ENCODE measurements around the gene HELZ2.
A peak's percentile ranks its signal among the peaks of the same experiment; 100 is the strongest.
"Not testable (repeated sequence)": the region's sequence is repeated elsewhere in the genome, so short reads cannot be mapped to it uniquely, and the experiment has no call there.

Gene HELZ2

GRCh38 chr20:63577317-63577894, 3.4 kb upstream of the HELZ2 start:
- no peak overlapping the region for H3K4me3 Mint-ChIP-seq
- peaks cover 9% of the 10 kb centered on the region for H3K27me3 Mint-ChIP-seq
- ATAC-seq: no peak
- H3K36me3 Mint-ChIP-seq (ENCODE audit: low read depth): no peaks in the 10 kb centered on the region
- no peak for DNase-seq
- no peak overlapping the region for H3K27ac Mint-ChIP-seq
- no peaks in the 10 kb centered on the region for H3K9me3 Mint-ChIP-seq
- peaks cover 5% of the 10 kb centered on the region for H3K4me1 Mint-ChIP-seq

GRCh38 chr20:63576311-63576710, 2.3 kb upstream of the HELZ2 start:
- Mint-ChIP-seq H3K4me3 (no peak overlapping the region), H3K27me3 (peaks cover 9% of the 10 kb centered on the region), H3K4me1 (peaks cover 5% of the 10 kb centered on the region), H3K27ac (no peak overlapping the region), H3K36me3 (ENCODE audit: low read depth) (no peaks in the 10 kb centered on the region), H3K9me3 (no peaks in the 10 kb centered on the region)
- ATAC-seq (no peak), DNase-seq (no peak)

- H3K4me1 Mint-ChIP-seq: peaks cover 3% of the 10 kb centered on the region
- H3K4me3 Mint-ChIP-seq: peak overlapping the region; percentile 21
- no peaks in the 10 kb centered on the region for H3K36me3 Mint-ChIP-seq (ENCODE audit: low read depth)
- no peaks in the 10 kb centered on the region for H3K9me3 Mint-ChIP-seq
- no peak for ATAC-seq
- peaks cover 9% of the 10 kb centered on the region for H3K27me3 Mint-ChIP-seq
- no peak for DNase-seq
- no peak overlapping the region for H3K27ac Mint-ChIP-seq
Observed at GRCh38 chr20:63574829-63575743, 1.0 kb upstream of the HELZ2 start.

DNA sequence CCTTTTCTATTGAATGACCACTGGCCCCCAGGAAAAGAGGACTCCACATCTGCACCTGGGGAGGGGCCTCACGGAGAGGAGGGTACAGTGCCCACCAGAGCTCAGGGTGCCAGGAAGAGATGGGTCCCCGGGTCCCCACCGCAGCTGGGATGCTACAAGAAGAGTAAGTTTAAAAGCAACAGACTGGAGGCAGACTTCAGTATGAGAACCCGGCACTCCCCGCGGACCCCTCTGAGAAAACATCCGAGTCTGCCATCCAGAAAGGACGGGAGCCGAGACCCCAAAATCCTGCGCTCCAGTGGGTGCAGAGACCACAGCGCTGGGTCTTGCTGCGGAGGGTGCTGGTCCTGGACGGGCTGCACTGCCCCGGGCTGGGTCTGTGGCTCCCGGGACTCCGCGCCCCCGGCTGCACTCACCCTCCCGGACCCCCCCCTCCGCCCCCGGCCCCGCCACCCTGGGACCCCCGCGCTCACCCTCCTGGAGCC, 350 bp downstream of the HELZ2 start:
- ATAC-seq (peak; percentile 16), DNase-seq (no peak)
- Mint-ChIP-seq H3K9me3 (no peaks in the 10 kb centered on the region), H3K27me3 (peaks cover 6% of the 10 kb centered on the region), H3K36me3 (ENCODE audit: low read depth) (no peaks in the 10 kb centered on the region), H3K4me3 (peak overlapping the region; percentile 73), H3K27ac (no peak overlapping the region), H3K4me1 (peaks cover 12% of the 10 kb centered on the region)

DNA sequence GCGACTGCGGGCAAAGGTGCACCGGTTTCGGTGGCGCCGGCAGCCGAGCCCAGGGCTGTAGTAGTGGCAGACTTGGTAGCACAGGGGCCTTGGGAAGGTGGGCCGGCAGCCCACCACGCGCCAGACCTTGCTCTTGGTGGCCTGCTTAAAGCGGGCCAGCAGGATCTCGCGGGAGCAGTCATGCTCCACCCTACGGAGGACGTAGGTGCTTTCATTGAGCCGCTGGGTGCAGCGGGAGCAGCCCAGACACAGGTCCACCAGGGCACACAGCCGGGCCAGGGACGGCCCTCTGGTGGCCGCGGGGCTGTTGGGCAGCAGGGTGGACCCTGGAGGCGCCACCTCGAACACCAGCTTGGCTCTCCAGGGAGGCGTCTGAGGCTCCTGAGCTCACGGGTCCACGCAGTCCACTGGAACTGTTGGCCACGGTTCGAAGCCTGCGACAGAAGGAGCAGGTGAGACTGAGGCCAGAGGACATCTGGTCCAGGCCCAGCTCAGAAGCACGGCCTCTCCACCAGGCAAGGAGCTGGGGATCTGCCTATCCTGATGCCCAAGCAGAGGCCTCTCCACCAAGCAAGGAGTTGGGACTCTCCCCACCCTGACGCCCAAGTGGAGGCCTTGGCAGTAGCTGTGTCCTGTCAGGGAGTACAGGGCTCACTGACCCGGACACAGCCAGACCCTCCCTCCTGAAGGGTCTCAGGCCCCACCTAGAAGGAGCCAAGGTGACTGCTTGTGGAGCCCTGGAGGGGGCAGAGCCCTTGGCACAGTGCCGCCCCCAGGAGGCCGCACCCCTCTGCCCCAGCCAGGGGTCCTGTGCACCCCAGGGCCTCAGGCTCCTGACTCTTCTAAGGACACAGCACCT, 1.0 kb downstream of the HELZ2 start:
- H3K4me3 Mint-ChIP-seq: peak overlapping the region; percentile 73
- peaks cover 3% of the 10 kb centered on the region for H3K27me3 Mint-ChIP-seq
- ATAC-seq (no peak), DNase-seq (no peak)
- H3K4me1 Mint-ChIP-seq: peaks cover 18% of the 10 kb centered on the region
- no peak overlapping the region for H3K27ac Mint-ChIP-seq
- H3K36me3 Mint-ChIP-seq (ENCODE audit: low read depth): no peaks in the 10 kb centered on the region
- no peaks in the 10 kb centered on the region for H3K9me3 Mint-ChIP-seq

DNA sequence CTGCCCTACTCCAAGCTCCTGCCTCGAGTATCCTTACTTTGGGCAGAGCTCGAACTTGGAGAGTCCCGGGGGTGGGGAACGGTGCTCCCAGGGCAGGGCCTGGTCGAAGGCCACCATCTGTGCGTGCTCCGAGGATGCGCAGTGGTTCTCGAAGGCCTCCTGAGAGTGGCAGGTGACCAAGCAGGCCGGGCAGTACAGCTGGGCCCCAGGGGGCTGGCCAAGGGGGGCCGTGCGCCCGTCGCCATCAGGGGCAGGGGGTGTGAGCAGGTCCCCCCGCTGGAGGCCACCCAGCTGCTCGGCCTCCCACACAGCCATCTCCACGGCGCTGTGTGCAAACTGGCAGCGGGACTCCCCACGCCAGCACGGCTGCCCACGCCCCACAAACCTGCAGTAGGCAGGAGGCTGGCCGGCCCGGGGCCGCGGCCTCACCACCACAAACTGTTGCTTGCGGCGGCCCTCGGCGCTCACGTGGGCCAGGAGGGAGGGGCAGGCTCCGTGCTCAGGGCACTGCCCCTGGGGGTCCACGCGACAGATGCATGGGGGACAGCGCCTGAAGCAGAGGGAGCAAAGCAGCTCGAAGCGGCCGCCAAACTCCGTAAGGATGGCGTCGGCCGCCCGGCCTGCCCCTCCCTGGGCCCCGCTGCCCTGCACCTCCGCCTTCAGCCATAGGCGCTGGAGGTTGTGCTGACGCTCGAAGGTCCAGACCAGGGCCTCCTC, 1.8 kb downstream of the HELZ2 start:
- Mint-ChIP-seq H3K9me3 (no peaks in the 10 kb centered on the region), H3K4me3 (no peak overlapping the region), H3K36me3 (ENCODE audit: low read depth) (no peaks in the 10 kb centered on the region), H3K27me3 (peaks cover 6% of the 10 kb centered on the region), H3K4me1 (peaks cover 25% of the 10 kb centered on the region), H3K27ac (no peak overlapping the region)
- no peak for DNase-seq
- no peak for ATAC-seq

- not testable (repeated sequence) for H3K36me3 Mint-ChIP-seq (ENCODE audit: low read depth); H3K27me3 Mint-ChIP-seq; DNase-seq; ATAC-seq; H3K9me3 Mint-ChIP-seq; H3K4me3 Mint-ChIP-seq; H3K27ac Mint-ChIP-seq
- H3K4me1 Mint-ChIP-seq: peaks cover 28% of the 10 kb centered on the region
Observed at GRCh38 chr20:63571087-63571478, 3.0 kb downstream of the HELZ2 start.

- Mint-ChIP-seq H3K4me1 (peaks cover 28% of the 10 kb centered on the region), H3K27ac (no peak overlapping the region), H3K27me3 (peaks cover 6% of the 10 kb centered on the region), H3K4me3 (no peak overlapping the region), H3K36me3 (ENCODE audit: low read depth) (no peaks in the 10 kb centered on the region), H3K9me3 (no peaks in the 10 kb centered on the region)
- DNase-seq (no peak), ATAC-seq (no peak)
Observed at GRCh38 chr20:63570281-63571086, 3.6 kb downstream of the HELZ2 start.

DNA sequence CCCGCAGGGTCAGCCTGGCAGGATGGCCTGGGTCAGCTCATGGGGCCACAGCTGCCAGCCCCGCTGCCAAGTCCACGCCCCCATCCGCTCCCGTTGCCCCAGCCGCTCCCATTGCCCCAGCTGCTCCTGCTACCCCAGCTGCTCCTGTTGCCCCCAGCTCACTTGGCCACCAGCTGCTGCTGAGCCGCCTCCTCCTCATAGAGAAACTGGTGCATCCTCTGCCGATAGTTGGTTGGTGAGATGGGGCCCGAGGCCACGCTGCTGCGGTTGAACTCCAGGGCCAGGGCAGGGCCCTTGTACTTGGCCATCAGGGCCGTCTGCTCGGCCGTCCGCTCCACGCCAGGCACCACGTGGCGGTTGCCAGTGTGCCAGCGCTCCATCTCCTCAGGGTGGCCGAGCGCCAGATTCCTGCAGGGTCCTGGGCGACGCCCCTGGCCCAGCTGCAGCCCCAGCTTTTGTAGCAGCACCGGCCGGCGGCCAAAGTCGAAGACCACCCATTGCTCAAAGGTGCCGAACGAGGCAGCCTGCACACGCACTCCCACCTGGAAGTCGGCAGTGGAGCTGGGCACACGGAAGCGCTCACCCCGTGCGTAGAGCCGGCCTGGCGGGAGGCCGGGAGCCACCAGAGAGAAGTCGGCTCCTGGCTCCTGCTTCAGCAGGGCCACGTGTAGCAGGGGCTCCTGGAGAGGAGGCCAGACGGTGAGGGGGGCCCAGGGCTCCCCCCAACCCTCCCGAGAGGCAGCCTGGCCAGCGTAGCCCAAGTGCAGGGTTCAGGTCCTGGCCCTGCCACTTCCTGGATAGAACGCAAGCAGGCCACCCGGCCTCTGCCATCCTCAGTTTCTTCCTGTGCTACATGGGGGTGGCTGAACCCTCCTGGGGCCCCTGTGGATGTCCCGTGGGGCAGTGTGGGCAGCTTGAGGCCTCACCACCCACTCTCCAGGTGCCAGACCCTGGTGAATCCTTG, 4.8 kb downstream of the HELZ2 start:
- no peak overlapping the region for H3K27ac Mint-ChIP-seq
- H3K4me1 Mint-ChIP-seq: peaks cover 28% of the 10 kb centered on the region
- no peaks in the 10 kb centered on the region for H3K36me3 Mint-ChIP-seq (ENCODE audit: low read depth)
- DNase-seq (no peak), ATAC-seq (no peak)
- H3K4me3 Mint-ChIP-seq: no peak overlapping the region
- H3K27me3 Mint-ChIP-seq: peaks cover 3% of the 10 kb centered on the region
- no peaks in the 10 kb centered on the region for H3K9me3 Mint-ChIP-seq

DNA sequence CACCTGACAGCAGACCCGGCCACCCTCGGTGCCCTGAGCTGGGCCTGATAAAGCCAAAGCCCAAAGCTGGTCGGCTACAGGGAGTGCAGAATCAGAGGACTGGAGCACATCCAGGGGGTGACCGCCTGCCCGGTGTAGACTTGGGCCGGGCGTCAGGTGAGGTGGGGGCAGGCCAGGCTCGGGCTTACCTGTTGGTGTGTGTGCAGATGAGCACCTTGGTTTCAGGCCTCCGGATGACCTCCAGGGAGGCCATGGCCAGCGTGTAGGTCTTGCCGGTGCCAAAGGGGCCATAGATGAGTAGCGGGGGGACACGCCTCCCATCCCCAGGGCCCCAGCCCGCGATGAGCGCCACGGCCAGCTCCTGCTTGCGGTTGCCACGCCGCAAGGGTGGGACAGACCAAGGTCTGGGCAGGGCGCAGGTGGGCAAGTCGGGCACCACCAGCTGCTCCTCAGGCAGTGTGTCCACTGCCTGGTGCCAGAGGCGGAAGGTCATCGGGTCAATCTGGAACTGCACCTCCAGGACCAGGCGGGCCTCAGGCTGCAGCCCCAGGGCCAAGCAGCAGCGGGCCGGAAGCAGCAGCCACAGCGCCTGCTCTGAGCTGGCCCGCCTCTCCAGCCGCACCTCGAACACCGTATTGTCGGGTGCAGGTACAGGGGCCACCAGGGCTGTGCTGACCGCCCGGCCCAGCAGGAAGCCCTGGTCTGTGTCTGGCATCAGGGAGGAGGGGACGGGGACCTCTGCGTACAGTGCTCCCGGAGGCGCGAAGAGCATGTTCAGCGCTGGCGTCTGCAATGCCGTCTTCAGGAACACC, 5.7 kb downstream of the HELZ2 start:
- Mint-ChIP-seq H3K27ac (no peak overlapping the region), H3K36me3 (ENCODE audit: low read depth) (no peaks in the 10 kb centered on the region), H3K27me3 (peaks cover 3% of the 10 kb centered on the region), H3K4me3 (peak overlapping the region; percentile 54), H3K9me3 (no peaks in the 10 kb centered on the region), H3K4me1 (peaks cover 25% of the 10 kb centered on the region)
- ATAC-seq (no peak), DNase-seq (no peak)

DNA sequence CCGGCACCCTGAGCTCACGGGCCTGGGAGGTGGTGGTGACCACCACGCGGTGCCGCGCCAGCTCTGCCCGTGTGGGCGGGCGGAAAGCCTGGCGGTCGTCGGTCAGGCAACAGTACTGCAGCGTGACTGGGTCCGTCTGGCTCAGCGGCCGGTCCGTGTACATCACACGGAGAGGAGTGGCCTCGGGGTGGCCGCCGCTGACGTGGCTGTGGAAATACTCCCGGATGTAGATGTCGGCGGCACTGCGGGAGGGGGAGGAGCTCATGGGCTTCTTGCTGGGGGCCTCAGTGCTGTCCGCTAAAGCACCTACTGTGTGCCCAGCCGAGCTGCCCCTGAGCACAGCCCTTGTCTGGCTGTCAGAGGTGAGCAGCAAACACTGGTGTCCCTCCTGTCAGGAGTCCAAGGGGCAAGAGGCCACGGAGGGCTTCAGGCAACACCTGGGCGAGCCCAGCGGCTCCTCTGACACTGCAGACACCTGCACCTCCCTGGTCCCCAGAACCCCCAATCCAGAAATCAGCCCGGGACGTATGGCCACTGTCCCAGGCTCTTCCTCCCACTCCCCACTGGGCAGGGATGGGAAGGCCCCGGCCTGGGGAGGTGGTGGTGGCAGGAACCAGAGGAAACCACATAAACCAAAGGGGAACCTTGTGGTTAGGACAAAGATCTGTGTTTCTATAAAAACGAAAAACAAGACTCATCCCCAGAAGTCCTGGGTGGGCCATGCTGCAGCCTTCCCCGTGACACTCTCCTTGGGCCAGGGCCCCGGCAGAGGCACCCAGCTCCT, 6.5 kb downstream of the HELZ2 start:
- ATAC-seq (peak; percentile 81), DNase-seq (peak; percentile 64)
- no peaks in the 10 kb centered on the region for H3K36me3 Mint-ChIP-seq (ENCODE audit: low read depth)
- no peaks in the 10 kb centered on the region for H3K9me3 Mint-ChIP-seq
- peaks cover 3% of the 10 kb centered on the region for H3K27me3 Mint-ChIP-seq
- peak overlapping the region; percentile 39 for H3K27ac Mint-ChIP-seq
- H3K4me1 Mint-ChIP-seq: peaks cover 25% of the 10 kb centered on the region
- peak overlapping the region; percentile 54 for H3K4me3 Mint-ChIP-seq

DNA sequence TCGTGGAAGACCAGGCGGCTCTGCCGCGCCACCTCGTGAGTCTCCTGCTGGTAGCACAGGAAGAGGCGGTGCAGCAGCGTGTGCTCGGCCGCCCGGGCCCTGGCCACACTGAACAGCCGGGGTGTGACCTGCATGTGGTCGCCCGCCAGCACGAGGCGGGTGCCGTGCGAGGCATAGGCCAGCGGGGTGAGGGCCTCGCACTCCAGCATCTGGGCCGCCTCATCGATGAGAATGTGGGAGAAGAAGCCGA, 7.0 kb downstream of the HELZ2 start:
- H3K4me3 Mint-ChIP-seq: no peak overlapping the region
- H3K27me3 Mint-ChIP-seq: peaks cover 3% of the 10 kb centered on the region
- ATAC-seq (no peak), DNase-seq (no peak)
- no peaks in the 10 kb centered on the region for H3K36me3 Mint-ChIP-seq (ENCODE audit: low read depth)
- H3K27ac Mint-ChIP-seq: no peak overlapping the region
- H3K9me3 Mint-ChIP-seq: no peaks in the 10 kb centered on the region
- peaks cover 25% of the 10 kb centered on the region for H3K4me1 Mint-ChIP-seq

Data from activated naive CD8-positive, alpha-beta T cell treated with anti-CD3 and anti-CD28 coated beads, Interleukin-2, amount 50 U/mL, for 24 hours (primary cell).